NT2/D1 (cell line): ENCODE results near the gene TRIM68.

Experiments
- SUZ12 ChIP-seq: IDR thresholded peaks from 2 replicates; pipeline ENCODE4 v1.6.1; 2011; ENCODE audit not compliant: insufficient read length, insufficient read depth; ENCODE audit errors: extremely low read depth
- YY1 ChIP-seq: IDR thresholded peaks from 2 replicates; pipeline ENCODE4 v1.6.1; 2011; ENCODE audit not compliant: insufficient read length, insufficient read depth
- ZNF274 ChIP-seq: IDR thresholded peaks from 2 replicates; pipeline ENCODE4 v1.6.1; 2011; ENCODE audit warnings: mild to moderate bottlenecking, low read depth, low read length

DNA sequence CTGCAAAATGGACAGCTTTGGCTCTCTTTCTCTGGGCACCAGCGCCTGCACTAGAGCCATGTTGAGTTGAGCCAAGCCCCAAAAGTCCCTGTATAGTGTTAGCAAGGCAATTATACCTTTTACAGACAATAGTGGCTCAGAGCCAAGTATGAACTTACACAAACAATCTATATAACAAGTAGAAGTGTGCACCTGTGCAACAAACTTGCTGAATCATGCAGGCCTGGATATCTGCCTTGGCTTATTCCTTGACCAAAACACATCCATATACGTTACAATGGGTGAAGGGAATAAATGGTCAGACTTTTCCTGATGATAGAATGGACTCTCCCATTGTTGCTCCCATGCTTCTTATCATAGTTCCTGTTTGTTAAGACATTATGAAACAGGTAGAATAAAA is 30.3 kb downstream of the TRIM68 start:
- TF ChIP-seq YY1 (no peak), SUZ12 (no peak), ZNF274 (no peak)
